Measurements from ENCODE around the gene BGLAP.
A peak's percentile ranks its signal among the peaks of the same experiment; 100 is the strongest.

The BGLAP gene

GRCh38 chr1:156291226-156292061 lies 49.5 kb downstream of the BGLAP start:
- peak in 1 of 3 experiments; percentile 13 for DNase-seq (ENCODE audit: low read depth in 3 of 3)
